GM12878 (cell line): ENCODE measurements around the gene MAP4K2. TPM values are rescaled to one million over a fixed set of nuclear protein-coding genes. Genes with fewer than 3 reads are reported as not detected.

Source experiments
- ATAC-seq: fragments of 200-7000 bp; cut with Tn5 transposase; 3 replicates; pipeline ENCODE4 v1.9.1; 2020; ENCODE audit warnings: mild to moderate bottlenecking, moderate library complexity
- BruUV-seq: library from RNA; stranded (reverse); fragments of 400-500 nt; replicated peaks from 2 replicates; lab custom pipeline; 2021; lab: Mats Ljungman, UMichigan
- CTCF ChIA-PET: fragments of 300-600 bp; sonication (Branson Sonifier 250); formaldehyde crosslinking; extraction: SDS; loops from one replicate; lab custom pipeline; 2021; ENCODE audit warnings: inconsistent platforms; lab: Yijun Ruan, JAX
- POLR2A ChIA-PET: fragments of 350-600 bp; formaldehyde crosslinking; extraction: SDS; loops from one replicate; lab custom pipeline; 2021; ENCODE audit warnings: inconsistent platforms; lab: Charles Lee
- RAD21 ChIA-PET: fragments of 300-600 bp; sonication (Branson Sonifier 250); formaldehyde crosslinking; loops from one replicate; lab custom pipeline; 2023; ENCODE audit warnings: antibody characterized with exemption; ENCODE audit not compliant: unreplicated experiment; lab: Charles Lee
- SMC1A ChIA-PET: fragments of 300-600 bp; sonication (Branson Sonifier 250); formaldehyde crosslinking; loops from one replicate; lab custom pipeline; 2023; ENCODE audit not compliant: unreplicated experiment, uncharacterized antibody; lab: Charles Lee
- DNase-seq: peaks from one replicate; pipeline ENCODE4 v3.0.0-alpha.2; 2011; ENCODE audit warnings: low read depth, low spot score
- FAIRE-seq: peaks from 3 replicates; lab custom pipeline; 2011; peaks lifted over from hg19 to GRCh38; lab: Jason Lieb, UNC
- H2AFZ ChIP-seq: 2 replicates; pipeline ENCODE4 v1.6.0; 2011; ENCODE audit warnings: low read depth, low read length, control low read depth; ENCODE audit not compliant: control insufficient read depth
- H3K27ac ChIP-seq: 2 replicates; pipeline ENCODE4 v1.5.1; 2011; ENCODE audit warnings: control low read depth; ENCODE audit not compliant: control insufficient read depth, insufficient read depth
- H3K27me3 ChIP-seq, 2 experiments: replicated peaks in 1 of 2; 2 replicates each; pipeline versions ENCODE4 v1.6.0 to v1.6.1; 2011; ENCODE audit warnings: low read length in 1 of 2; ENCODE audit not compliant: control insufficient read depth in 2 of 2, insufficient read depth in 2 of 2
- H3K36me3 ChIP-seq, 2 experiments: 2 replicates each; pipeline ENCODE4 v1.5.1; 2011; ENCODE audit warnings: low read length in 1 of 2; ENCODE audit not compliant: control insufficient read depth in 2 of 2, insufficient read depth in 2 of 2
- H3K4me1 ChIP-seq: 2 replicates; pipeline ENCODE4 v1.6.1; 2011; ENCODE audit warnings: mild to moderate bottlenecking, low read length, moderate library complexity, mixed read lengths; ENCODE audit not compliant: control insufficient read depth, insufficient read depth
- H3K4me2 ChIP-seq: 2 replicates; pipeline ENCODE4 v1.6.0; 2011; ENCODE audit warnings: control low read depth; ENCODE audit not compliant: control insufficient read depth, insufficient read depth
- H3K4me3 ChIP-seq: fragments of 200-600 bp; sonication (generic); 2 replicates; pipeline ENCODE4 v1.5.1; 2016
- H3K79me2 ChIP-seq: 2 replicates; pipeline ENCODE4 v1.6.0; 2011; ENCODE audit warnings: low read length; ENCODE audit not compliant: control insufficient read depth, insufficient read depth
- H3K9ac ChIP-seq: 2 replicates; pipeline ENCODE4 v1.8.0; 2011; ENCODE audit warnings: low read length, control low read depth, mixed read lengths; ENCODE audit not compliant: control insufficient read depth, insufficient read depth
- H3K9me3 ChIP-seq: replicated peaks from 3 replicates; pipeline ENCODE4 v1.5.1; 2011; ENCODE audit warnings: mild to moderate bottlenecking, low read length; ENCODE audit not compliant: control insufficient read depth, insufficient read depth
- H4K20me1 ChIP-seq: 2 replicates; pipeline ENCODE4 v1.6.0; 2011; ENCODE audit not compliant: control insufficient read depth, insufficient read depth
- BCL11A ChIP-seq: IDR thresholded peaks from 2 replicates; pipeline ENCODE4 v1.6.1; 2011; ENCODE audit warnings: low read depth, low read length
- CBX5 ChIP-seq: sonication (generic); IDR thresholded peaks from 2 replicates; pipeline ENCODE4 v1.6.1; 2016; ENCODE audit warnings: low read depth, moderate library complexity, mild to moderate bottlenecking, inconsistent platforms
- CHD2 ChIP-seq: IDR thresholded peaks from 2 replicates; pipeline ENCODE4 v1.6.1; 2011; ENCODE audit warnings: low read depth, low read length, improper control_type of control experiment, borderline replicate concordance
- E2F4 ChIP-seq: IDR thresholded peaks from 2 replicates; pipeline ENCODE4 v1.6.1; 2012; ENCODE audit warnings: low read depth, low read length, improper control_type of control experiment
- EZH2 ChIP-seq: IDR thresholded peaks from 2 replicates; pipeline ENCODE4 v1.6.1; 2012; ENCODE audit warnings: low read depth, mild to moderate bottlenecking, control low read depth, inconsistent platforms, low read length, borderline replicate concordance; ENCODE audit not compliant: control insufficient read depth
- HDAC6 ChIP-seq: fragments of 200-600 bp; sonication (generic); IDR thresholded peaks from one replicate; pipeline ENCODE4 v1.8.0; 2017; ENCODE audit warnings: antibody characterized with exemption; ENCODE audit not compliant: unreplicated experiment
- KLF5 ChIP-seq: fragments of 450-650 bp; IDR thresholded peaks from 2 replicates; pipeline ENCODE4 v1.6.1; 2014; ENCODE audit warnings: mild to moderate bottlenecking; ENCODE audit not compliant: partially characterized antibody
- MEF2A ChIP-seq: IDR thresholded peaks from 2 replicates; pipeline ENCODE4 v1.6.1; 2011; ENCODE audit warnings: low read depth, mild to moderate bottlenecking, low read length, moderate library complexity; ENCODE audit not compliant: insufficient read depth
- MXI1 ChIP-seq: fragments of 150-350 bp; IDR thresholded peaks from 2 replicates; pipeline ENCODE4 v1.6.1; 2011; ENCODE audit warnings: low read depth, mild to moderate bottlenecking, inconsistent platforms, low read length, improper control_type of control experiment
- POLR2AphosphoS2 ChIP-seq: IDR thresholded peaks from 2 replicates; pipeline ENCODE4 v1.6.1; 2011; ENCODE audit warnings: low read depth, mild to moderate bottlenecking, low read length, improper control_type of control experiment, moderate library complexity
- RBBP5 ChIP-seq: fragments of 200-600 bp; sonication (generic); conservative IDR thresholded peaks from 2 replicates; pipeline ENCODE4 v1.6.1; 2016
- SIN3A ChIP-seq: IDR thresholded peaks from 2 replicates; pipeline ENCODE4 v1.6.1; 2012; ENCODE audit warnings: low read depth, low read length, improper control_type of control experiment
- ZBED1 ChIP-seq: IDR thresholded peaks from 2 replicates; pipeline ENCODE4 v1.6.1; 2016; ENCODE audit warnings: borderline replicate concordance
- ZBTB11 ChIP-seq: fragments of 450-650 bp; formaldehyde crosslinking; IDR thresholded peaks from 2 replicates; pipeline ENCODE4 v1.5.0; 2022; ENCODE audit warnings: mild to moderate bottlenecking, missing genetic modification characterization
- ZNF217 ChIP-seq: fragments of 450-650 bp; IDR thresholded peaks from 2 replicates; pipeline ENCODE4 v1.6.1; 2017; ENCODE audit warnings: antibody characterized with exemption, mild to moderate bottlenecking
- WGBS: methylation state at CpG from one replicate; pipeline ENCODE4 v1.1.6; 2016; ENCODE audit warnings: low lambda C conversion rate; ENCODE audit not compliant: insufficient replicate concordance, insufficient coverage; ENCODE audit errors: missing lambda C conversion rate; 5-methylcytosine and 5-hydroxymethylcytosine counted together
- in situ Hi-C: fragments of 300-500 bp; cut with MboI; formaldehyde crosslinking; loops from 9 replicates; pipeline ENCODE4 v1.14.3; 2018; ENCODE audit warnings: mixed read lengths
- intact Hi-C: fragments of 100-400 bp; cut with micrococcal nuclease; formaldehyde crosslinking; loops from one replicate; pipeline ENCODE4 v1.14.2; 2022; ENCODE audit not compliant: unreplicated experiment
- polyA plus RNA-seq, 11 experiments: library from polyadenylated mRNA; depleted of rRNA in 4 of 11; unstranded in 6 of 11; stranded (reverse) in 5 of 11; fragments of >200 nt; fragmentation: Nextera tagmentation in 4 of 11; fragmentation: Illumina TruSeq in 1 of 11; extraction: Ambion mirVana in 4 of 11; extraction: Trizol in 1 of 11; gene quantifications; 1 replicate in 1 of 11; 2 replicates in 10 of 11; pipeline versions ENCODE4 v1.2.1 to v1.2.3, GENCODE V29; 2011 to 2016; ENCODE audit warnings: inconsistent platforms in 2 of 11, missing spikeins in 2 of 11, low read depth in 1 of 11
- total RNA-seq, 4 experiments: library from RNA; depleted of rRNA in 3 of 4; stranded (reverse); fragments of >200 nt in 3 of 4; fragmentation: Illumina TruSeq in 1 of 4; extraction: Trizol in 1 of 4; gene quantifications; 2 replicates each; pipeline versions ENCODE4 v1.2.1 to v1.2.3, GENCODE V29; 2013 to 2021
- TF ChIP-seq, protein P1 (sequence below): fragments of 450-650 bp; IDR thresholded peaks from 2 replicates; pipeline ENCODE4 v1.6.1; 2018; ENCODE audit warnings: borderline replicate concordance, mild to moderate bottlenecking; ENCODE audit not compliant: partially characterized antibody

MAP4K2 gene
- total and polyA plus RNA-seq, 10 of the 15 experiments (the other 5 are each of a cell fraction or from before 2014, with no cell fraction given), result 0.98 to 78.1 (median 48.9) TPM

DNA sequence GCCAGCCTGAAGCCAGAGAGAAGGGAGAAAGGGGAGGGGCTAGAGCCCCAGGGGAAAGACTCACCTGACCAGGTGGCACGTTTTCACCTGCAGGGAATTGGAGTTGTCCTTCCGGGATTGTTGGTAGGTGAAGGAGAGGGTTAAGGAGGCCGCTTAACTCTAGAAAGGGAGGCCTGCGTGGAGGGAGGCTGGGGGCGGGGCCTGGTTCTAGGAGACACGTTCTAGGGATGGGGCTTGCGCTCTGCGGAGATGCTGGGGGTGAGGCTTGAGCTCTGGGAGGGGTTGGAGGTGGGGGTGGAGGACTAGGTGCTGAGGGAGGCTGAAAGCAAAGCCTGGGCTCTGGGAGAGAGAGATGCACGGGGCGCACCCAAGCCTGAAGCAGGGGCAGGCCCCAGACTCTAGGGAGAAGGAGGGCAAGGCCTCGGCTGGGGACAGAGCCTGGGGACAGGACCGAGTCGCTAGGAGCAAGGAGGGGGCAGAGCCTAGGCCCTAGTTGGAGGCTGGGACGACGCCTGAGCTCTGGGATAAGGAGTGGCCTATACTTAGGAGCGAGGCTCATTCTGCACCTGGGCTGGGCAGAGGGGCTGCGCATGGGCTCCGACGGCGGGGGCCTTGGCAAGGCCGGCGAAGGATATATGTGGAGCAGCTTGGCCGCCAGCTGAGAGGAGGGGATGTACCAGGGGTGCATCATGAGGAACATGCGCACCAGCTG lies 61.5 kb downstream of the MAP4K2 start (continued):
- TF ChIP-seq E2F4, result no peak
- no peak for TF ChIP-seq ZNF217
- TF ChIP-seq MXI1, result no peak
- no peak for TF ChIP-seq SIN3A
- TF ChIP-seq RBBP5, result no peak
- no peak for TF ChIP-seq MEF2A

DNA sequence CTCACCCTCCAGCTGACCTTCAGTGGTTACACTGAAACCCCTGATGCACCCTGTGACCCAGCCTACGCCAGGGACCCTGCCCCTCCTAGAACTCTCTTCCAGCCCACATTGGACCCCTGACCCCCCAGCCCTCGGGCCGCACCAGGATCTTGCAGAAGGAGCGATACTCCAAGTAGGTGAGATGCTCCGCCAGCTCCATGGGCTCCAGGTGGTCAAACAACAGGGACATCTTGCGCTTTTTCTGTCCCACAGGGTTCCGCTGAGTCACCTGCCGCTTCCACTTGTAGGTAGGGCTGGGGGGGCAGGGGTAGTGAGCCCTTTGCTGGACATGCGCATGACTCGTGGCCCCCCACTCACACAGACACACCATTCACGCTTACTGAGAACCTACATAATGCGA lies 63.1 kb downstream of the MAP4K2 start:
- ChIA-PET RAD21 (interaction anchor here (0.9 to 1.8 kb wide), 3 partner anchors 49 to 89 kb away, joined by 3 to 12 read pairs (median 5); no protein-coding TSS in a partner anchor), POLR2A (interaction anchor here (1.2 kb wide), 1 partner anchor 37 kb away, joined by 3 read pairs; no protein-coding TSS in a partner anchor), SMC1A (interaction anchor here (1.2 to 1.3 kb wide), 2 partner anchors 32 to 51 kb away, joined by 4 to 6 read pairs; no protein-coding TSS in a partner anchor), CTCF (interaction anchor here (0.5 to 9.7 kb wide), 2 partner anchors 52 to 91 kb away, joined by 3 to 86 read pairs; no protein-coding TSS in a partner anchor)
- FAIRE-seq, result no peak
- WGBS, result 63% methylated on average over 12 of the region's 12 CpGs
- H2AFZ ChIP-seq, result no peak overlapping the region
- no peaks in the 10 kb centered on the region for H3K79me2 ChIP-seq
- H3K9ac ChIP-seq, result no peak overlapping the region
- H3K4me2 ChIP-seq, result no peak overlapping the region
- intact Hi-C loops (no loop called here), in situ Hi-C loops (loop anchor here (5.0 kb wide), 1 partner anchor 53 kb away; no protein-coding TSS in a partner anchor)
- no TSS peak for BruUV-seq
- DNase-seq, result no peak
- H4K20me1 ChIP-seq, result no peaks in the 10 kb centered on the region
- no peaks in the 10 kb centered on the region for H3K36me3 ChIP-seq
- ATAC-seq, result no peak
- peaks cover 0 to 5% of the 10 kb centered on the region in 2 experiments; a peak in 3 of 4 replicates for H3K27me3 ChIP-seq
- peaks cover 22% of the 10 kb centered on the region for H3K4me1 ChIP-seq
- H3K9me3 ChIP-seq, result no peaks in the 10 kb centered on the region
- H3K27ac ChIP-seq, result no peak overlapping the region
- no peak overlapping the region for H3K4me3 ChIP-seq
- TF ChIP-seq ZBED1, result no peak
- no peak for TF ChIP-seq HDAC6
- TF ChIP-seq CHD2, result no peak
- TF ChIP-seq ZBTB11 (CRISPR knock-in tag), result no peak
- TF ChIP-seq, protein P1, sequence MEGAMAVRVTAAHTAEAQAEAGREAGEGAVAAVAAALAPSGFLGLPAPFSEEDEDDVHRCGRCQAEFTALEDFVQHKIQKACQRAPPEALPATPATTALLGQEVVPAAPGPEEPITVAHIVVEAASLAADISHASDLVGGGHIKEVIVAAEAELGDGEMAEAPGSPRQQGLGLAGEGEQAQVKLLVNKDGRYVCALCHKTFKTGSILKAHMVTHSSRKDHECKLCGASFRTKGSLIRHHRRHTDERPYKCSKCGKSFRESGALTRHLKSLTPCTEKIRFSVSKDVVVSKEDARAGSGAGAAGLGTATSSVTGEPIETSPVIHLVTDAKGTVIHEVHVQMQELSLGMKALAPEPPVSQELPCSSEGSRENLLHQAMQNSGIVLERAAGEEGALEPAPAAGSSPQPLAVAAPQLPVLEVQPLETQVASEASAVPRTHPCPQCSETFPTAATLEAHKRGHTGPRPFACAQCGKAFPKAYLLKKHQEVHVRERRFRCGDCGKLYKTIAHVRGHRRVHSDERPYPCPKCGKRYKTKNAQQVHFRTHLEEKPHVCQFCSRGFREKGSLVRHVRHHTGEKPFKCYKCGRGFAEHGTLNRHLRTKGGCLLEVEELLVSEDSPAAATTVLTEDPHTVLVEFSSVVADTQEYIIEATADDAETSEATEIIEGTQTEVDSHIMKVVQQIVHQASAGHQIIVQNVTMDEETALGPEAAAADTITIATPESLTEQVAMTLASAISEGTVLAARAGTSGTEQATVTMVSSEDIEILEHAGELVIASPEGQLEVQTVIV, result no peak
- no peak for TF ChIP-seq EZH2
- no peak for TF ChIP-seq KLF5
- no peak for TF ChIP-seq POLR2AphosphoS2
- TF ChIP-seq CBX5, result no peak
- TF ChIP-seq BCL11A, result no peak
